SKM-1 treated with dmso at 0.1 percent for 144 hours (cell line): Measurements from ENCODE around the gene LYPD6B.

ENCODE experiments used
- DNase-seq: peaks from one replicate; lab custom pipeline; 2025; ENCODE audit not compliant: unreplicated experiment; lab: John Stamatoyannopoulos, UW

LYPD6B gene

DNA sequence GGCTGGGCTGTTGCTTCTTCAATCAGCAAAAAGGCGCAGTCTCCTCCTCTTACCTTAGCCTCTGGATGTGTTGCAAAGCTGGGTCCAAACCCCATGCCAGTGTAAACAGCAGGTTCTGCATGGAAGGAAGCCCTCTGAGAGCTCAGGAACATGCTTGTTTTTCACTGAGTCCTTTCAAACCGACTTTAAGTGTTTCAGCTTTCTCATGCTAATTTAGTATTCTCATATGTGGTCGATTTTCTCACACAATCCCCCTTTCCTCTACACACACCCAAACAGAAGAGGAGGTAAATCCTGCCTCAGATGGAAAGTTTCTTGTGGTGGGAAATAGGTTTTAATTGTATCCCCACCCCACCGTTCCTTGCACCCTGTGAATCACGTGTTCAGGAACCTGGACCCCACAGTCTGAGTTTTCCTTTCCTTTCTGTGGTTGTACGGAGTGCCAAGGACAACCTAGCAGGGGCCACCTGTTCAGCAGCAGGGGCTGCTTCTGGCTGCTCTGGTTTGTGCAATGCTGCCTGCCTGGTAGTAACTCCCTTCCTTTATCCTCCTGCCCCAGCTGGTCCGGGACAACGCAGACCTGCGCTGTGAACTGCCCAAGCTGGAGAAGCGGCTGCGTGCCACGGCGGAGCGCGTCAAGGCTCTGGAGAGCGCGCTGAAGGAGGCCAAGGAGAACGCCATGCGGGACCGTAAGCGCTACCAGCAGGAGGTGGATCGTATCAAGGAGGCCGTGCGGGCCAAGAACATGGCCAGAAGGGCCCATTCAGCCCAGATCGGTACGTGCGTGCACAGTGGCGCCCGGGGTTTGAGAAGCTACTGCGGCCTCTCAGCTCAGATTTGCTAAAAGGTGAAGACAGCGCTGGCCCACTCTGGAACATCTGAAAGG is 28.7 kb upstream of the LYPD6B start:
- DNase-seq, result no peak

DNA sequence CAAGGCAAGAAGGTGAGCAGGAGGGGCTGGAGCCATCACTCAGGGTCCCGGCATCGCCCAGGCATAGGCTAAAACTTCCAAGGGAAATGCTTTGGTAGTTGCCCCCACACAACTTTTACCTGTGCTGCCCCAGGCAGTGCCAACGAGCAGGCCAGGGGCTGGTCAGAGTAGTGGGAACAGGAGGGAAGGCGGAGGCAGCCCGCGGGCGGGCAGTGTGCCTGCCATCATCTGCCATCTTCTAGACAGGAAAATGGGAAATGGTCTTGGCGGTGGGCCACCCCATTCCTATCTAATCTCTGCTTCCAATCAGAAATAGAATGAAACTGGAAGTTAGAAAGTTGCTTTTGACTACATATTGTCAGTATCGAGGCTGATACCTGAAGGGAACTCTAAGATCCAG is 26.0 kb upstream of the LYPD6B start:
- no peak for DNase-seq

DNA sequence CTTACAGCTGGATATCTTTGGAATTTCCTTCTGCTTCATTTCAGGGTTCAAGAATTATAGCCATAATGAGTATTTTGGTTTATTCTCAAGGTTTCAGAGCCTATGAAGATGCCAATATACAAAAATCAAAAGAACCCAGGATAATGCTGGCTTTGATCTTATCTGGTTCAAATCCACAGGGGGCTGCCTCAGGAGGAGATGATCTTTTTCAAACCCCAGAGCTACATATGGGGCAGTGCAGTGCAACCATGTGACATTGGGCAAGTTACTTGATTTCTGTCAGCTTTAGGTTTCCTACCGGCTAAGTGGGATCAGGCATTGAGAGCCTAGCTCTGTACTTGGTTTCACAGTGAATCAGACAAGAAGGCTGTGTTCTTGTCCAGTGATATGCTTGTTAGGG is 23.0 kb upstream of the LYPD6B start:
- DNase-seq, result no peak

DNA sequence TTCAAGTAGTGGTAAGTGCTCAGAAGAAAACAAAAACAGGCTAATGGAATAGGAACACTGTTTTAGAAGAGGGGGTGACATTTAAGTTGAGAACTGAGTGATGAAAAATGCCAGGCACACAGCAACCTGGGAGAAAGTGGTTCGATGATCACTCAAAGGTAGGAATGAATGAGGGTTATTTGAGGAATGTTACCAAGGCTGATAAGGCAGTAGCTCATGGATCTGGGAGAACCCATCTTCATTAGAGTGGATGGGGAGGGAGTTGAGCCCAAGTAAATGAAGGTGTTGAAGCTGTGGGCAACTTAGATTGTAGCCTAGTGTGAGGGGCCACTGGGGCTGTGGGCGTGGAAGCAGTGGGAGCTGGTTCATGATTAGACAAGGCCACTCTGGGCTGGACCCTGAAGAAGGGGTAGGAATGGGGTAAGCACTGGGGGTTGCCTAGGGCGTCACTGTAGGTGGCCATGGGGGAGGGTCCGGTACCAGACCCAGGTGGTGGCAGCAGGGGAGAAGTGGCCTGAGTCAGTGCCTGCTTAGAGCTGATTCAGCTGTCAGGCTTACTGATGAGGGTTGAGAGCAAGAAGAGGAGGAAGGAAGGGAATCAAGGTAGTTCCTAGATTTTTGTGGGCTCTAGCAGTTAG is 22.5 kb upstream of the LYPD6B start:
- DNase-seq, result no peak

DNA sequence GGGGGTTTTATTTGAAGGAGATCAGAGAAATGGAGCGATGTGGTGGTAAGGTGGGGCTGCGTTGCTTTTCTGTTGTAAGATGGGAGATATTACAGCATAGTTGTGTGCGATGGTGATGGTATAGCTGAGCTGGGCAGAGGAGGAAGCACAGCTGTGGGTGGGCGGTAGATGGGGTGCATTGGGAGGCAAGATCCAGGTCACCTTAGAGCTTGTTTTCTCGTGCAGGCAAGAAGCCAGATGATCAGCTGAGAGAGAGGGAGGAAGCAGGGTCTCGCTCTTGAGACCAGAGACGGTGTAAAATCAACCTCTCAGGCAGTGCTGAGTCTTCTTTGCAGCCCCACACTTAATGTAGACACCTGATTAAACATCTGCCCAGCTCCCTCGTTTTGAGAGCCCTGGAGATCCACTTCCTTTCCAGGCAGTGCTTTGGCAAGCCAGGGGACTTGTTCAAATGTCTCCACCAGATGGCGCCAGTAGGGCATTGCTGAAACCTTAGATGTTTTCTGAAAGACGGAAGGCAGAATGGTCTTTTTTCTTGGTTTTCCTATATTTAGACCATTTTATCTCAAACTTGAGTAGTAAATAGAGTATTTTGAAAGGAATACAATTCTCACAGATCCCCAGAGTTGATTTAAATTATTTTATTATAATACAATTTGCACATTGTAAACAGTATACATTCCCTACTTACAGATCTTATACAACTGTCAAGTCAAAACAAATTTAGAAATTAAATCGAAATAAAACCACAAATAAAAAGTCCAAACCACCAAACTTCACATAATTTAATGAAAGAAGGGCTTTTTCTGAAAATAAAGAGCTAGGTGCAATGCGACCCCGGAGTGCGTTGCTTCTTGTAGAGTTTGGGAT is 21.1 kb upstream of the LYPD6B start:
- DNase-seq, result peak; percentile 79

DNA sequence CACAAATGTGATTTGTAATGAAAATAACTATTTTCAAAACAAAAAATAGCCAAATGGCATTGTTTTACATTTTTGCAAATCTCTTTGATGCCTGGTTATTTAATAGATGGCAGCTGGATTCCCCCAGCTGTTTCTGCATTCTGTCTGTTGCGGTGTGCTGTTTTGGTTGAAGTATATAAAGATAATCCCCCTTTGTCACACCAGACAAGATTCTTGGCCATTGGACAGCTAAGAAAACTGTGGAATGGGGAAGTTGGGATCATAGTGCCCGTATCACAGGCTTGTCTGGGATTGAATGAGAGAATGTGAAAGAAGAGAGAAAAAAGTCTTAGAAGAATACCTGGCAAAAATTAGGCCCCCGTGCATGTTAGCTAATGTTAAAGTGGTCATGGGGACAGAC is 19.5 kb upstream of the LYPD6B start:
- DNase-seq, result no peak

DNA sequence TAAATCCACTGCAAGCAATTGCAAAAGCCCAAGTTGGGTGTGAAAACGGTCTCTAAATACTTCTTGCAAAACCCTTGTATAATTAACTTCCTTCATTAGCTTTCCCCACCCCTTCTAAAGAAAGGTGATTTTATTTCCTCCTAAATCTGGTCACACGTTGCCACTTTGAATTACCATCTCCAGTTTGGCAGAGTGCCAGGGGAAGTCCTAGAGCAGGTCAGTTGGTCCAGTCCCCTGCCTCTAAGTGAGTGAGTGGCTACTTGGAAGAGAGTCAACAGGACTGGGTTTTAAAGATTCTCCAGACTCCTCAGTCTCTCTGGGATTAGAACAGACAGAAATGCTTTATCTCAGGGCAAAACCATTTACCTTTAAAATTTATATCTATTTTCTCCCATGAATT is 18.7 kb upstream of the LYPD6B start:
- peak; percentile 59 for DNase-seq

DNA sequence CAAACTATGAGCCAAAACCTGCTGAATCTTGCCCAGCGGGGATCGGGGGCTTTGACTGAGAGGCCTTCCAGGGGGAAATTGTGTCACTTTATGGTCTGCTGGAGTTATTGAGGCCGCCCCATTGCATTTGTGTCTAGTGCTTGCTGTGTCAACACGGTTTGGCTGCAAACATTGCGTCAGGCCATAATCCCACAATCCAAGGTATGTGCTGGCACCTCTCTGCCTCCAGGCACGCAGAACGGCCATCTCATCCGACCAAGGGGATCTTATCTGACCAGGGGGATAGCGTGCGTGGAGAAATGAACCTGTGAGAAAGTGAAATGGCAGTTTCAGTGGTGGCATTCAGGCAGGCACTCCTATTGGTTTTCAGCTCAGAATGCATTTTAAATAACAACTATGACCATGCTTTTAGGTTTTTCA is 18.1 kb upstream of the LYPD6B start:
- DNase-seq, result no peak

DNA sequence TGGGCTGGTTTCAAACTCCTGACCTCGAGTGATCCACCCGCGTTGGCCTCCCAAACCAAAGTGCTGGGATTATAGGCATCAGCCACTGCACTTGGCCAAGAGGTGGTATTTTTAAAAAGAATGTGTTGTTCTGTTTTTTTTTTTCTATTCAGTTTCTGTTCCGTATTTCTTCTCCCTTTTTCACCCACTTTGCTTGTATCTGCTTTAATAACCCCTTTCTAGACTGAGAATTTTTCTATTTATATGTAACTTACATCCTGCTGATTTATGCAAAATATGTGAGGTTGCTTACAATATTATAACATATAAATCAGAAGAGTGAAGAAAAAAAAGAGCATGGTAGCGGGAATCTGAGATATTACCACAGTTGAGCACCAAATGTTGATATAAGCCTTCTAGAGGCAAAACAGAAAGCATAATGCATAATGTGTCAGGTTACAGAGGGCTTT is 17.2 kb upstream of the LYPD6B start:
- DNase-seq, result no peak

DNA sequence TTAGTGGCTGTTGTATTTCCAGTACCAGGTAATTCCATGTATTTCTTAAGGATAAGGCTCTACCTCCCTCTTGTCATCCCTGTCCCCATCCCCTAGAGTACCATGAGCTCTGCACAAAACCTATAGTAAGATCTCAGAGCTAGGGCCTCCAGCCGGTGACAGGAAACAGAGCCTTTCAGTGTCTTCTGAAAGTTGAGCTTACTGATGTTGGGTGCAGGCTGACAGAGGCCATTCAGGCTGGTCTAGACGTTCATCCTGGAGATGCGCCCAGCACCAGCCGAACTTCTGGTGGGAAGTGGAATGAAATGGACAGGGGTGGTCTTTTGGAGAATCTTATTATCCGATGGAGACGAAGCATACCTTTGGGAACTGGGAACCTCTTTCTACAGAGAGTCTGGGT is 16.7 kb upstream of the LYPD6B start:
- no peak for DNase-seq

DNA sequence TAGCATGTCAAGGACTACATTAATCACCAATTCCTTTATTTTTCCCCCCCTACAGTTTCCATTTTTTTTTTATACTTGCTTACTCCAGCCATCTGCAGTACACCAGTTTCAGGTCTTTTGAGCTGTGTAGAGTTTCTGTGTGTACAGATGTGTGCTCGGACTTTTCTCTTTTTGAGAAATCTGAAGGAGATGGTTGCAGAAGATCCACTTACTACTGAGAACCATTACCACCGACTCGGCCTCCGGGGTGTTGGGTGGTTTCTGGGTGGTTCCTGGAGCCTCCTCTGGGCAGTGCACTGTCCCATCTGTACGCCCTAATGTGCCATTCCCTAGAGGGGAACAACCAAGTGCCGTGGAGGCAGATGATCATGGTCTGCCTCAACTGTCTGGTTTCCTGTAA is 15.4 kb upstream of the LYPD6B start:
- DNase-seq, result no peak

DNA sequence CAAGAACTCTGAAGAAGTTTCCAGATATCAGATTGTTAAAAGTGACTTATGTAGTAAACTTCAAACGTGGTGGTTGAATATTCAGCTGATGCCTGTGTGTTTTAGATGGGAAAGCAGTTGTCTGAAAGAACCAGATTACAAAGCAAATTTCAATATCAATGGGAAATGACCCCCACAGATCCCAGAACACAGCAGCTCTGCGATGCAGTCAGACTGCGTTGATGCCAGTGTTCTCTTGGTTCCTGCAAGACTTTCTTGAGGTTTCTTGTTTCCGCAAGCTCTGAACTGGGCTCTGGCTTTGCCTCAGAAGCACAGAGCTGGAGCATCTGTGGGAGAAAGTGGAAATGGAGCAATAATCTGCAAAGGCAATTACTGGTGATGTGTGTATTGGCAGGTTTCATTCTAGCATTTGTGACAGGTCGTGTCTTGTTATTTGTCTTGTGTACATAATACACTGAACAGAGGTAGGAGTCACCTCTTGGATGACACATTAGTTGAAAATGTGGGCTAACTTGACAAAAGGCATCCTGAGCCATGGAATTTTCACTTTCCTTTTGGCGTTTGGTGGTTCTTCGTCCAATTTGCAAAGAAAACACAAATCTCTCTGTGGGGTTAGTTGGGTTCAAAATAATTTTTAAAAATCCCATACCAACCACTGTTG is 10.8 kb upstream of the LYPD6B start:
- no peak for DNase-seq

DNA sequence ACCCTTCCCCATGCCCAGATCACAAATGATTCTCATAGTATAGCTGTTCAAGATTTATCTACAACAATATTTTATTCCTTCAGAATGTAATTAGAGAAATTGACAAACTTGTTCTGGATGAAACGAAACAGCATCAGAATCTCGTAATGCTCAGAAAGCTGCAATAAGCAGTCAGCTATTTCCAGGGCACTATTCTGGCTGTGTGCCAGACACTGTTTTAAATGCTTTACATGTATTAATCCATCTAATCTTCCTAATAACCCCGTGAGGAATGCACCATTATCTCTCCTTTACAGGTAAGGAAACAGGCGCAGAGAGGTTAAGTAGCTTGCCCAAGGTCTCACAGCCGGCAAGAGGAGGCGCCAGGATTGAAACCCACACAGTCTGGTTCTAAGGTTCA is 10.1 kb upstream of the LYPD6B start:
- DNase-seq, result no peak

DNA sequence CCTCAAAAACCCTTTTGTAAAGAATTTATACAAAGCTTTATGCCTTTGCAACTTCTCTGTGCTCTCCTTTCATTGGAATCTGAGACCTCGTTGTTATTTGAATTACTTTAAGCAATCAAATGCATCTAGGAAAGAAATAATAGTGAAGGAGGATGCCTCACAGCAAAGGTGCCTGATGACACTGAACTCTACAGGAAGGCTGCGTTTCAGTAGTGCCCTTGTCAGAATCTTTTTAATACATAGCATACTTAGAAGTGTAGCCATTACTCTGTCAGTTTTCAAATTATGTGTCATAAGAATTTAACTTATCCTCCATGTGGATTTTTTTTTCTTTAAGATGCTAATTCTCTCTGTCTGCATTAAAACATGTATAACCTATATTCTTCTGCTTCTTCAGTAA is 9.6 kb upstream of the LYPD6B start:
- DNase-seq, result no peak

DNA sequence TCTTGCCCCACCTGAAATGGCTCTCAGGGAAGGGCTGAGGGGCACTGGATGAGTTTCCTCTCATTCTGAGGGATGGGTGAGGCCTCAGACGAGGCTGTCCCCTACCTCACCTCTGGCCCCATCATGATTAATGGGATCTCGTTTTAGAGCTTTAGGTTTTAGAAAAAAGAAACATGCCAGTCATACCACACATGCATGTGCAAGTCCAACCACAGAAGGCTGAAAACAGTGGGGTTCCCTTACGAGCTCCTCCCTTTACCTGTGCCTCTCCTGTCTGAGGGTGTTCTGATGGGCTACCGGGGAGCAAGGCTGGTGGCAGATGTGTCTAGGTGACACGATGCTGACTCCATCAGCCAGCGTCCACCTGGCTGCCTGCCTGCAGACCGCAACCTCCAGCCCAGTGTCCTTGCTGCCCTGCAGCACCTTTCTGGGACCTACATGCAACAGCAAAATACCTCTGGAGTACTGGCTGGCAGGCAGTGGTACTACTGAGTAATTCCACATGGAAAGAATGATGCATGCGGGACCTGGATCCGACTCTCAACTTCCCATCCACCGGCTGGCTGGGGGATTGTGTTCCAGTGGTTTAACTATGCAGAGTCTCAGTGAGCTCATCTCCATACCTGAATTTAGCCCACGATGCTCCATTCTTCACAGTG is 9.1 kb upstream of the LYPD6B start:
- DNase-seq, result no peak

DNA sequence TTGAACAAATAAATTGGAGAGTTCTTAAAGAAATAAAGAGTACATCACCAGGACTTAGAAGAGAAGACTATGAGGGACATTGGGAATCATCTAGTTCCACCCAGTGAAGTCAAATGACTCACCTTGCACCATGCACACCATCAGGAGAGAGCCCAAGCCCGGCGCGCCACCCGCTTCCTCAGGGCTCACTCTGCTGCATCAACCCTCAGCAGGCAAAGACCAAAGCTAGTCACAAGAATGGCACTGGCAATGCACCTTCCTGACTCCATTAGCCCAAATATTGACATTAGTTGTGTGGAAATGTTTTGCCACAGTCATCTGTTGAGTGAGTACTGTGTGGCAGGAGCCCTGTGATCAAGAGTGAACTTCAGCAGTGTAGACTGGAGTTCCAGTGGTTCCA is 7.1 kb upstream of the LYPD6B start:
- no peak for DNase-seq

DNA sequence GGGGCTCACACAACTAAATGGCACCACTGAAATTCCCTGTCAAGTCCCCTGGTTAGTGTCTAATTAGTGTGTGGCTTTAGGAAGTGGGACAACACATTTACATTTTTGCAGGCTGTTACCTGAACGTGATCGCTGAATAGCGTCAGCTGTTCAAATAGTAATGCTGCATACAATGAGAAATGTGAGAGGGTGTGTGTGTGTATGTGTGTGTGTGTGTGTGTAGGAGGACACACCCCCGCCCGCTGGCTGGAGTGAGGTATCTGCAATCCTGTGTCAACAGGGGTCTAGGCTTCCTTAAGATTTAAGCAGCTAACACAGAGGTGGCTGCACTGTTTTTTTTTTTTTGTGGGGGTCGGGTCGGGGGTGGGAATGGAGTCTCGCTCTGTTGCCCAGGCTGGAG is 4.8 kb upstream of the LYPD6B start:
- DNase-seq, result no peak

DNA sequence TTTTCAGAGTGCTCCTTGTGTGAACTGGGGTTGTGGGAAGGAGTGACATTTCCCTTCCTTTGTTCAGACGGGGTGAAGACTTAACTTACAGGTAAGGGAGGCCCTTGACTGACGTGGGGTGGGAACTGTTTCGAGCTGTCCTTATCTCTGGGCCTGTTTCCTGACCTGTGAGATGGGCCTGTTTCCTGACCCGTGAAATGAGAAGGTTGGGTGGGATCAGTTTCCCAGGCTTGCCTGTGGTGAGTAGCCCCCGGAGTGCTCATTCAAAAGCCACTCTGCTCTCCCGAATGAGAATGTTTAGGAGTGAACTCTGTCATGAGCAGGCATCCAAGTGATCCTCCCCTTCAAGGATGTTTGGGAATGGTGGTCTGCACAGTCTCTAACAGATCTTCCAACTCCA is 4.1 kb upstream of the LYPD6B start:
- DNase-seq, result no peak

DNA sequence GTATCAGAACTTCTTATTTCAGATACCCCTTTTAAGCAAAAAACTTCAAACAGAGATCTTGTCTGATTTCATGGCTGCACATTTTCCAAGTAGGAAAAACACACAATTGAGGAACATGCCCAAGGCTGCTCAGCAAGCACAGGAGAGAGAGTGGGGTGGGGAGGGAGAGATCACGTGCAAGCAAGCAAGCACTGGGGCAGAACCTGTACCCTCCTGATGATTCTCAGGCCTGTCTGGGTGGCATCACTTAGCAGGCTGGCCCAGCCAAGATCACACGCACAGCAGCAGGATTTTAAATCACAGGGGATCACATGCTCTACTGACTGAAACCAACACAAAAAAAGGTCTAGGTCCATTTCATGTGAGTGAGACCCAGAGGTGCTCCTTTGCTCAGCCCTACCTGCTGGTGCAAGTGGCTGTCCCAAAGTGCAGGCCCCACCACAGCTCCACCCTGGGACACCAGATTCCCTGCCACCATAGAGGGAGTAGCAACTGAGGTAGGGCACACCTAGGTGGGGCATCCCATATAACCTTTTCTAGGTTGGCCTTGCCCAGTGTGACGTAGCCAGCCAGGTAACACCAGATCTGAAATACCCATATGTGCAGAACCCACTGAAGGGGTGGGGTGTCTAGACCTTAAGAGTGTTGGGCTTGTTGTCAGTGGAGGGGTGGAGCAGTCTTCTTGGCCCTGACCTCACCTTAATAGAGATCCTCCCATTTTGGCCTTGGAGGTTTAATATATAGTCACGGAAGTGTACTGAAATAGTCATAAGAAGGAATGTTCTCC is 1.8 kb upstream of the LYPD6B start:
- DNase-seq, result no peak

DNA sequence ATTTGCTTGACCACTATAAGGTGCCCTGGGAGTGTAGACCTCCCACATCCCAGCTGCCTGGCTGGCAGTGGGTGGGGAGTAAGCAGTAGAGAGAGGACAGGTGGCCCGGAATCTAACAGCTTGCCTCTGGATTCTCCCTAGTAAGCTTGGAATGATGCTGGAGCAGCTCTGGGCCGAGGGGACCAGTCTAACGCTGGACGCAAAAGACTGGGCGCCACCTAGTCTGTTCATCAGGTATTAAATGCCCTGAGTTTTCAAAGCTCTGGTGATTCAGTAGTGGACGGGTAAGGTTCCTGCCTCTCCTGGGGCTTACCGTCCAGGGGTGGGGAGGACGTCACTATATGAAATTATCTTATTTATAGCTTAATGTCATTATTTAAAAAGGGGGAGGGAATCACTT is 648 bp upstream of the LYPD6B start:
- no peak for DNase-seq
